HEK293T (cell line): ENCODE data around the gene FRMD1.

Experiments
- ARNT ChIP-seq: fragments of 450-650 bp; IDR thresholded peaks from 2 replicates; pipeline ENCODE4 v1.6.1; 2017; ENCODE audit warnings: mild to moderate bottlenecking
- CTBP1 ChIP-seq: fragments of 450-650 bp; IDR thresholded peaks from 2 replicates; pipeline ENCODE4 v1.6.1; 2016; ENCODE audit warnings: borderline replicate concordance
- ELF4 ChIP-seq: fragments of 450-650 bp; IDR thresholded peaks from 2 replicates; pipeline ENCODE4 v1.6.1; 2017; ENCODE audit warnings: antibody characterized with exemption
- FOXA1 ChIP-seq: fragments of 450-650 bp; IDR thresholded peaks from 2 replicates; pipeline ENCODE4 v1.6.1; 2016; ENCODE audit warnings: mild to moderate bottlenecking
- FOXK2 ChIP-seq: fragments of 450-650 bp; IDR thresholded peaks from 2 replicates; pipeline ENCODE4 v1.6.1; 2016; ENCODE audit warnings: mild to moderate bottlenecking
- FOXM1 ChIP-seq: fragments of 450-650 bp; IDR thresholded peaks from 2 replicates; pipeline ENCODE4 v1.6.1; 2017; ENCODE audit warnings: mild to moderate bottlenecking, borderline replicate concordance
- HDGF ChIP-seq: fragments of 450-650 bp; IDR thresholded peaks from 2 replicates; pipeline ENCODE4 v1.6.1; 2017; ENCODE audit warnings: antibody characterized with exemption, borderline replicate concordance
- LEF1 ChIP-seq: fragments of 450-650 bp; IDR thresholded peaks from 2 replicates; pipeline ENCODE4 v1.6.1; 2017; ENCODE audit warnings: mild to moderate bottlenecking, borderline replicate concordance
- NFRKB ChIP-seq: fragments of 450-650 bp; IDR thresholded peaks from 2 replicates; pipeline ENCODE4 v1.6.1; 2016; ENCODE audit warnings: mild to moderate bottlenecking, moderate library complexity
- SP1 ChIP-seq: fragments of 450-650 bp; IDR thresholded peaks from 2 replicates; pipeline ENCODE4 v1.6.1; 2017
- TARDBP ChIP-seq: fragments of 450-650 bp; IDR thresholded peaks from 2 replicates; pipeline ENCODE4 v1.6.1; 2016
- ZNF384 ChIP-seq: fragments of 450-650 bp; IDR thresholded peaks from 2 replicates; pipeline ENCODE4 v1.6.1; 2016

GRCh38 chr6:168041928-168042327 lies 37.1 kb downstream of the FRMD1 start:
- TF ChIP-seq ZNF384, result no peak
- no peak for TF ChIP-seq SP1
- no peak for TF ChIP-seq FOXA1
- no peak for TF ChIP-seq FOXM1
- no peak for TF ChIP-seq HDGF
- no peak for TF ChIP-seq CTBP1
- TF ChIP-seq ELF4, result no peak
- no peak for TF ChIP-seq FOXK2
- no peak for TF ChIP-seq NFRKB
- TF ChIP-seq ARNT, result no peak
- no peak for TF ChIP-seq TARDBP
- TF ChIP-seq LEF1, result no peak
